Upper lobe of right lung (tissue), 1 donor: ENCODE data around the gene NUMB. TPM values are rescaled to one million over a fixed set of nuclear protein-coding genes. Genes with fewer than 3 reads are reported as not detected.

Experiments
- ATAC-seq: fragments of 200-7000 bp; cut with Tn5 transposase; one replicate; pipeline ENCODE4 v1.9.1; 2020; ENCODE audit warnings: mild to moderate bottlenecking, moderate library complexity
- DNase-seq: peaks from one replicate; pipeline ENCODE4 v3.0.0-alpha.2; 2020
- H3K27ac ChIP-seq: fragments of 200-600 bp; one replicate; pipeline ENCODE4 v1.8.0; 2022
- H3K27me3 ChIP-seq: fragments of 200-600 bp; one replicate; pipeline ENCODE4 v1.8.0; 2022; ENCODE audit warnings: mild to moderate bottlenecking
- H3K36me3 ChIP-seq: fragments of 200-600 bp; one replicate; pipeline ENCODE4 v1.8.0; 2022
- H3K4me1 ChIP-seq: fragments of 200-600 bp; one replicate; pipeline ENCODE4 v1.8.0; 2022
- H3K4me3 ChIP-seq: fragments of 200-600 bp; one replicate; pipeline ENCODE4 v1.8.0; 2022; ENCODE audit warnings: mild to moderate bottlenecking
- H3K9me3 ChIP-seq: fragments of 200-600 bp; one replicate; pipeline ENCODE4 v1.8.0; 2022
- intact Hi-C: fragments of 100-400 bp; cut with DNase I; formaldehyde crosslinking; loops from one replicate; pipeline ENCODE4 v1.11.0; 2022
- total RNA-seq: library from RNA; stranded (reverse); fragmentation: NEBNext Ultra II Directional; extraction: Animal tissue kit (Norgen Biotek cat#: 25700); gene quantifications from one replicate; pipeline ENCODE4 v1.2.1, GENCODE V29; 2021
- TF ChIP-seq, protein P1 (sequence below): fragments of 200-600 bp; IDR thresholded peaks from one replicate; pipeline ENCODE4 v1.8.0; 2022; ENCODE audit warnings: antibody characterized with exemption
- donor health status: DM: no; HTN: yes; CAD: no; lungs with severe emphysema.

Gene NUMB
- total RNA-seq, 1 donor from 2014 or later: 139 TPM

DNA sequence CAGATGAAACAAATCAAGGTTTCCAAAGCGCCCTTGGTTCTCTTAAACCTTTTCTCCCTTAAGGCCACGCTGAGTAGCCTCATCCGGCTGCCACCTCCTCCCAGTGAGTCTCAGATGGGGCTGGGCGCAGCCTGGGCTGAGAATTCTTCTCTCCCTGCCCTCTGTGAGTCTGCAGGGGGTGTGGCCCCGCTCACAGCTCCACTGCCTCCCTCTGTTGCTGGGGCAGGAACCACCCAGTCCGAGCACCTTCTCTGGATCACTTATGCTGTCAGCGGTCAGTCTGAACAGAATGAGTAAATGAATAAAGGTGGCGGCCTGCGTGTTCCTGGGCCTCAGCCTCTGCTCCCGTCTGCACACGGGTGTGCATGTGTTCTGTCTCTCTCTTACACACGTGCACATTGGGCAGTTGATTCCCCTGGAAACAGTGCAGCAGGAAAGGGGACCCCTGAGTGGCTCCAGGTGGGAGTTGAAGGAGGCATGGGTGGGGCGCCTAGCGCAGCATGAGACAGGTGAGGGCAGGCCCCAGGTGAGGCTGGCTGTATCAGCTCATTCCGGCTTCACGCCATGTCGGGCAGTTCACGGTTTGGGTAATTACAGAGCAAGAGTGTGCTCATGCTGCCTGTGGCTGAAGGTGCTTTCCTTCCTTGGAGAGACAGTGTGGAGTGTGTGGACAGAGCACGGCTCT lies 216.7 kb downstream of the NUMB start:
- Histone ChIP-seq H3K4me1 (peaks cover 65% of the 10 kb centered on the region), H3K27ac (no peak overlapping the region), H3K4me3 (no peak overlapping the region), H3K36me3 (no peaks in the 10 kb centered on the region), H3K9me3 (no peaks in the 10 kb centered on the region), H3K27me3 (peaks cover 14% of the 10 kb centered on the region)
- TF ChIP-seq, protein P1, sequence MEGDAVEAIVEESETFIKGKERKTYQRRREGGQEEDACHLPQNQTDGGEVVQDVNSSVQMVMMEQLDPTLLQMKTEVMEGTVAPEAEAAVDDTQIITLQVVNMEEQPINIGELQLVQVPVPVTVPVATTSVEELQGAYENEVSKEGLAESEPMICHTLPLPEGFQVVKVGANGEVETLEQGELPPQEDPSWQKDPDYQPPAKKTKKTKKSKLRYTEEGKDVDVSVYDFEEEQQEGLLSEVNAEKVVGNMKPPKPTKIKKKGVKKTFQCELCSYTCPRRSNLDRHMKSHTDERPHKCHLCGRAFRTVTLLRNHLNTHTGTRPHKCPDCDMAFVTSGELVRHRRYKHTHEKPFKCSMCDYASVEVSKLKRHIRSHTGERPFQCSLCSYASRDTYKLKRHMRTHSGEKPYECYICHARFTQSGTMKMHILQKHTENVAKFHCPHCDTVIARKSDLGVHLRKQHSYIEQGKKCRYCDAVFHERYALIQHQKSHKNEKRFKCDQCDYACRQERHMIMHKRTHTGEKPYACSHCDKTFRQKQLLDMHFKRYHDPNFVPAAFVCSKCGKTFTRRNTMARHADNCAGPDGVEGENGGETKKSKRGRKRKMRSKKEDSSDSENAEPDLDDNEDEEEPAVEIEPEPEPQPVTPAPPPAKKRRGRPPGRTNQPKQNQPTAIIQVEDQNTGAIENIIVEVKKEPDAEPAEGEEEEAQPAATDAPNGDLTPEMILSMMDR: no peak
- intact Hi-C loops: no loop called here
- DNase-seq (no peak), ATAC-seq (no peak)

DNA sequence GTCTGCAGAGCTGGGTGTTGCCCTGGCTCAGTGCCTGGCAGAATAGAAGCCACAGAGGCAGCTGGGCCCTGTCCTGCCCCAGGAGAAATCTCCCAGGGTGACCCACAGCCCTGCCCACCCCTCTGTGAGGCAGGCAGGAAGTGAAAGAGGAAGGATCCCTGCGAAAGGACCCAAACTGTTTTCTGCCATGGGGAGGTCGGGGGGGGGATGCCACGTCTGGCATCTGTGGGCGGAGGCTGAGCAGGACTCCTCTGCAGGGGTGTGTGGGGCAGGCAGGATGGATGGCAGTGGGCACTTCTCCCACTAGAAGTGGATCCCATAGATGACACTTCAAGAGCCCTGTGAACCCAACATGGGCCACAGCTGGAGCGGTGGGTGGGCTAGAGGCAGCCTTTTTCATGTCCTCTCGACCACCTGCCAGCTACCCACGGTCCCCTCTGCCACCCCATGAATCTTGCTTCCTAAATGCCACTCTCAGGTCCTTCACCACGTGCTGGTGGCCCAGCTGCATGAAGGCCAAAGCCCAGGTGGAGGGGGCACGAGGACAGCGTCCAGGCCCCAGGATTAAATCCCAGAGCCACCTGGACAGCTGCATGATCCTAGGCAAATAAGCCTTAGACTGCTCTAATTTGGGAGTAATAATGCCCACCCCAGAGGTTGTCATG lies 217.4 kb downstream of the NUMB start:
- no peak for DNase-seq
- peak; percentile 48 for ATAC-seq
- Histone ChIP-seq H3K4me3 (no peak overlapping the region), H3K36me3 (no peaks in the 10 kb centered on the region), H3K27me3 (peaks cover 14% of the 10 kb centered on the region), H3K4me1 (peaks cover 59% of the 10 kb centered on the region), H3K9me3 (no peaks in the 10 kb centered on the region), H3K27ac (no peak overlapping the region)
- TF ChIP-seq, protein P1: no peak
- intact Hi-C loops: no loop called here

DNA sequence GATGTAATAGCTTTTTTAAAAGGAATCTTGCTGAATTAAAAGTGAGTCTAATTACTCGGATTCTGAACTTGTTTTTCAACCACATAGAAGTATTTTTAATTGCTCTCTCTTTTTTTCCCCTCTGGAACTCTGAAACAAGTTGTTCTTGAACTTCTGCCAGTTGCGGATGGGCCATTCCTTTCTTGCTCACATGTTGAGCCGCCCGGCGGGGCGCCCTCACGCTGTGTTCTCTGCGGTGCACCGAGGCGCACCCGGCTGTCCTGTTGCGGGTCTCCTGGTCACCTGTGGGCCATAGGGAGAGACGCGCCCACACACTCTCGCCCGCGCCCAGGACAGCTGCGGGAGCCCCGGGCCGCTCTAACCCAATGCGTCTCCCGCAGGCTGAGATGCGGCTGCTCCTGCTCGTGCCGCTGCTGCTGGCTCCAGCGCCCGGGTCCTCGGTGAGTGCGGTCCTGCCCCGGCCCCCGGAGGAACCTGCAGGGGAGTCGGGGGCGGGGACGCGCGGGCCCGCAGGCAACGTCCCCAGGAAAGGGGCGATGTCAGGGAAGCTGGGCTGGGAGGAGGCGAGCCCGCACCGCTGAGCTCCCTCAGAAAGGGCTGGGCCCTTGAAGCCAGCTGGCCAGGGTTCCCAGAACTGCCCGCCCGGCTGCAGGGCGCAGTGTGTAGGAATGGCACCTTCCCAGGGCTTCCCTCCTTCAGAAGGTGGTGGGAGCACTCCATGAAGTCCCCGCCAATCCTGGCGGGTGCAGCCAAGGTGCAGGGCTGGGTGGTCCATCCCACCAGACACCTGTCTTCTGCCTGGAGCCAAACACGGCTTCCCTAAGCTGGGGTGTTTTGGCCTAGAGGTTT lies 218.7 kb downstream of the NUMB start:
- Histone ChIP-seq H3K4me3 (peak overlapping the region; percentile 43), H3K27me3 (peaks cover 14% of the 10 kb centered on the region), H3K9me3 (no peaks in the 10 kb centered on the region), H3K36me3 (no peaks in the 10 kb centered on the region), H3K27ac (no peak overlapping the region), H3K4me1 (peaks cover 53% of the 10 kb centered on the region)
- TF ChIP-seq, protein P1: no peak
- ATAC-seq (peak; percentile 9), DNase-seq (no peak)
- intact Hi-C loops: no loop called here

DNA sequence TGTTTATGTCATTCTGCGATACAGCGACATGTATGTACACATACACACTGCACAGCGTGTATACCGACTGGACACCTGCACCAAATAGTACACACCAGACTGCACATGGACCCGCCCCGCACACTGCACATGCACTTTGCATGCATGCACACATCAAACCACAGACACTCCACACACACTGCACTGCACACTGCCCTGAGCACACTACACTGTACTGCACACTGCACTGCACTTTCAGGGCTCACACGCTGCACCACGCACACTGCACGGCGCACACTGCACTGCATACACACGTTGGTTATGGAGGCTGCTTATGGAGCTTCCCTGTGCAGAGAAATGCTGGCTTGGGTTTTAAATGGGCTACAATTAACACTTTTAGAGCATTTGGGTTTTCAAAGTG lies 219.4 kb downstream of the NUMB start:
- Histone ChIP-seq H3K4me3 (peak overlapping the region; percentile 43), H3K4me1 (peaks cover 53% of the 10 kb centered on the region), H3K9me3 (no peaks in the 10 kb centered on the region), H3K27ac (no peak overlapping the region), H3K27me3 (peaks cover 14% of the 10 kb centered on the region), H3K36me3 (no peaks in the 10 kb centered on the region)
- TF ChIP-seq, protein P1: no peak
- intact Hi-C loops: no loop called here
- DNase-seq (no peak), ATAC-seq (no peak)

DNA sequence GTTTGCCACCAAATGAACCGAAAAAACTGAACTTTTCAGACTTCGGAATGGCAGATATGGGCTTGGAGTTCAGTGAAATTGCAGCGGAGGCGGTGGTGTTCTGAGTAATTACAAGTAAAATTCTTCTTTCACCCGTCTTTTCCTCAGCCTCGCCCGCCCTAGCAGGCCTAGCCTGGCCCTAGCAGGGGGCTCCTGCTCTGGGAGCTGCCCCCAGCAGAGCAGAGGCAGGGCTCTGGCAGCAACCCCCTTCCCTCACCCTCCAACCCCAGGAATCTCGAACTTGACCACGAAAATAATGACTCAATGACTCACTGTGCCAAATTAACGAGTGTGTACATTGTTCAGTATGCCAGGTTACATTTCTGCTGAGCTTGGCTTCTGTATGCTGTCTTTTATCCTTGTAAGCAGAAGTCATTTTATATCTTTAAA lies 219.9 kb downstream of the NUMB start:
- DNase-seq (no peak), ATAC-seq (no peak)
- Histone ChIP-seq H3K4me1 (peaks cover 53% of the 10 kb centered on the region), H3K4me3 (peak overlapping the region; percentile 56), H3K9me3 (no peaks in the 10 kb centered on the region), H3K36me3 (no peaks in the 10 kb centered on the region), H3K27me3 (peaks cover 14% of the 10 kb centered on the region), H3K27ac (no peak overlapping the region)
- intact Hi-C loops: no loop called here
- TF ChIP-seq, protein P1: no peak
